Activated CD4-positive, alpha-beta T cell treated with anti-CD3 and anti-CD28 coated beads for 4 hours (primary cell): ENCODE data around the gene ING5.
A peak's percentile ranks its signal among the peaks of the same experiment; 100 is the strongest.

ENCODE experiments used
- DNase-seq, 2 donors: peaks; one replicate each; pipeline ENCODE4 v3.0.0-alpha.2; 2020

ING5 gene

GRCh38 chr2:241762933-241763369, 61.1 kb downstream of the ING5 start:
- peak; percentile 37 to 45 for DNase-seq

DNA sequence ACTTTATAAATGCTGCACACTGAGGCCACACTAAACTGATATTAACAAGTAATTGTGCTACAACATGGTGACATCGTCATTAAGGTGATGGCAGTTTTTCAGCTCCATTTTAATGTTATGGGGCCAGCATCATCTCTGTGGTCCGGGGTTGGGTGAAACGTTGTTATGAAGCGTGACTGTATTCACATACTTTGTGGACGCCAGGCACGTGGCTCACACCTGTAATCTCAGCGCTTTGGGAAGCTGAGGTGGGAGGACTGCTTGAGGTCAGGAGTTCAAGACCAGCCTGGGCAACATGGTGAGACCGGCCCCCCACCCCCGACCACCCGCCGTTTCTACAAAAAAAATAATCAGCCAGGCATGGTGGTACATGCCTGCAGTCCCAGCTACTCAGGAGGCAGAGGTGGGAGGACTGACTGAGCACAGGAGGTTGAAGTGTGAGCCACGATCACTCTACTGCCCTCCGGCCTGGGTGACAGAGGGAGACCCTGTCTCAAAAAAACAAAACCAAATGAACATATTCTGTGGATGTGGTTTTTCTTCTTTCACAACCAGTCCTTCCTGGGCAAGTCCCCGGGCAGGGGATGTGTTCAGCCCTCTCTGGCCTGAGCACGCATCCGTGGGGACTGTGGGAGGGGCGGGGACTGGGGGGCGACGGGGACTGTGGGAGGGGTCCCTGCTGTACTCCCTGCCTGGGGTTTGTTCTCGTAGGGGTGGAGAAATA, 61.9 kb downstream of the ING5 start:
- DNase-seq = no peak

DNA sequence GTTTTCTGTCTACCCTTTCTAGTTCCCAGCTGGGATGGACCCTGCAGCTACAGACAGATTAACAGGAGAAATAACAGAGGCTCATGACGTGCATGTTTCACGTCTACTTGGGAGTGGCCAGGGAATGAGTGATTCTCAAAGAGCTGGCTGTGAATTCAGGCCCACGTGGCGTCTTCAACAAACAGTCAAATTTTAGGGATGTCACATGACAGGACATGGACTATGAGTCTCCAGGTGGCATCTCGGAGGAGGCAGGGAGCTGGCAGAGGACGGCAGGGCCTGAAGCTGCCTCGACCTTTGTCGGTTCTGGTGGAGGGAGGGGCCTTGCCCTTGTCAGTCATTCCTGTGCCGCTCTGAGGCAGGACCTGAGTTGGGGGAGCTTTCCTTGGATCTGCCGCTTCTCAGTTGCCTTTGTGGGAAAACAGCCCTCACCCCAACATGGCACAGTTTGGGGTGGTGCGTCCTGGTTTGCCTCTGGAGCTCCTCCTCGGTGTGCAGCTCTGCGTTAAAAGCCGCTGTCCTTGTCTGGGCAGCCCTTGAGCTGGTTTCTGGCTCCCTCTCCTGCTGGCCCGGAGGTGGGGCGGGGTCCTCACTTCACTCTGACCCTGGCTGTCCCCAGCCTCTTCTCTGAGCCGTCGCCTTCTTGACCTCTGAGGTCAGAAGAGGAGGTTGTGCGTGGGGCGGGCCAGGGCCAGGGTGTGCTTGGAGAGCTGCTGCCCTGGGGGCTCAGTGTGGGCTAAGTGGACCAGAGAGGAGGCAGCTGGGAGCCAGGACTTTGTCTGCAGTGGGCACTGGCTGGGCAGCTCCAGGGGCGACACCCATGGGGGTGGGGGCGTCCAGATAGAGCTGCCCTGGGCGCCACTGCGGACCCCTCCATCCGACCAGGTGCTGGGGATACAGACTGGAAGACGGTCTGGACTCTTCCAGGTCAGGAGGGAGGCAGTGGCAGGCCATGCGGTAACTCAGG, 62.7 kb downstream of the ING5 start:
- no peak for DNase-seq

DNA sequence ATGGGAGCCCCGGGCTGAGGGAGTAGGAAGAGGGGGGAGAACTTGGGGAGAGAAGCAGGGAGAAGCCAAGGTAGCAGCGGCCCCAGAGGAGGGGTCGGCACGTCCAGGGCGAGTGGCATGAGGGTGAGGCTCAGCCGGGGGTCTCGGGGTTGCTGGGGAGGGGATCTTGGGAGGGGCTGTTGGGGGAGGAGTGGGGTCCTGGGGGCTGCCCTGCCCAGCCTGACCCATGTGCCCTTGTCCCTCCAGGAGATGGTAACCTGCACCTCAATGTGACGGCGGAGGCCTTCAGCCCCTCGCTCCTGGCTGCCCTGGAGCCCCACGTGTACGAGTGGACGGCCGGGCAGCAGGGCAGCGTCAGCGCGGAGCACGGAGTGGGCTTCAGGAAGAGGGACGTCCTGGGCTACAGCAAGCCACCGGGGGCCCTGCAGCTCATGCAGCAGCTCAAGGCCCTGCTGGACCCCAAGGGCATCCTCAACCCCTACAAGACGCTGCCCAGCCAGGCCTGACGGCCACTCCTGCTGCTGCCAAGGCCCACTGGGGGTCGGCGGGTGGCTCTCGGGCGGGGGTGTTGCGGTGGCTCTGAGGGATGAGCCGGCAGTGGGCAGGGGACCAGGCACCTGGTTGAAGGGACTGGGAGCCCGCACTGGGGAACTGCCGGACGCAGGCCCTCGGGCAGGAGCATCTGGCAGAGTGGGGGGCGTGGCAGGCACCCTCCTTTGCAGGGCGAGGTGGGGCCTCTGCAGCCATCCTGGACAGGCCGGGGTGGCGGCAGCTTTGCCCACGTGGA, 65.8 kb downstream of the ING5 start:
- DNase-seq = no peak

GRCh38 chr2:241768251-241768711, 66.4 kb downstream of the ING5 start:
- DNase-seq = no peak

DNA sequence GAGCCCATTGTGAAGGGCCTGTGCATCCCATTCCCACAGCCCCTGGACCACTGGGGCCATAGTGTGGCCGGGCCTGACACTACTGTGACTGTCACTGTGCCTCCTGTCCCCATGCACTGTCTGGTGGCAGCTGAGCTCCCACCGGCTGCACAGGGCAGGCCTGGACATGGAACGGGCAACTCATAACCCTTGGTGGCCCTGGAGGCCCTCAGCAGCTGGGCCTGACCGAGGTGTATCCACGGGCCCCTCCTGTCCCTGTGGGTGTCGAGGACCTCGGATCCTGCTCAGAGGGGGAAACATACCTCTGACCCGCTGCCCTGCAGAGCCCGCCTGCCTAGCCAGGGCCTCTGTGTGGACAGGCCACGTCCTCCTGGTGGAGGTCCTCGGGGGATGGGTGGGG, 67.0 kb downstream of the ING5 start:
- no peak for DNase-seq

DNA sequence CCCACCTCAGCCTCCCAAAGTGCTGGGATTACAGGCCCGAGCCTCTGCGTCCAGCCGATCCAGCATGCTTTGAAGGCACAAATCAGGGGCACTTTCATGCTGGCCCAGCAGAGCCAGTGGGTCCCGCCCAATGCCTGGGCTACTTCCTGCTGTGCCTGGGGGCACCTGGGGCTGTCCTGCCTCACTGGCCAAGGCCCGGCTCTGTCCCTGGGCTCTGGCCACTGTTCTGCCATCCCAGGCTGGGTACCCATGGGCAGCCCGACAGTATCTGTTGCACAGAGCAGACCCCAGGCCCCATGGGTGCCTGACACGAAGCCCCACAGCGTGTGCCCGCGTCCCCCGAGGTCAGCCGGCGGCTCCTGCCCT, 68.0 kb downstream of the ING5 start:
- DNase-seq = no peak

DNA sequence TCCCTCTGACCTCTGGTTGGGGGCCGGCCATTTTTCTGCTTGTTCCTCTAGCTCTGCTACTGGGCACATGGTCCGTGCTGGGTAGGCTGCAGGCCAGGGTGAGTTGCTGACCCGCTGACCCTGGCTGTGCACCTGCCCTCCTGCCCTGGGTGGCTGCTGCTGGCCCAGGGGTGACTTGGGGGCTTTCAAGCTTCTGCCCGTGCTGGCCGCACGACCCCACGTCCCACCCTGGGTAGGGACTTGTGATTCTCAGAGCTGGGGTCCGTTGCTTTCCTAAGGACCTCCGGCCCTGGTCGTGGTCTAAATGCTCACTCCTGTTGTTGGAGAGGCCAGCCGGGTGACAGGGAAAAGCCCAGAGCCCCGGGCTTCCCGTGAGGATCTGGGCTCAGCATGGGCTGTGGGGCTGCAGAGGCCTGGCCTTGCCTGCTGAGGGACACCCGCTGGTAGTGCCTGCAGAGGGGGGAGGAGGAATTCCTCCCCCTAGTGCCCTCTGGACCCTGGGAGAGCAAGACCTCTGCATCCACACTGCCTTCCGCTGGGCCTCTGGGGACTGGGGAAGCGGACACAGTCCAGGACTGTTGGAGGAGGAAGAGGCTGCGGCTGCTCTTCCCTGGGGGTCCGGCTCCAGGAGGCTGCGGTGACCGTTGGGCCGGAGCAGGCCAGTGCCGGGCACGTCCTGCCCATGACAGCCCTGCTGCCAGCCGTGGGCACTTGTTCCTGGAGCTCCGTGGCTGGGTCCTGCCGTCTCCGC, 68.5 kb downstream of the ING5 start:
- no peak for DNase-seq

- no peak for DNase-seq
Measured at GRCh38 chr2:241770936-241771285, 69.1 kb downstream of the ING5 start.

- DNase-seq = no peak
Measured at GRCh38 chr2:241771286-241772062, 69.6 kb downstream of the ING5 start.

DNA sequence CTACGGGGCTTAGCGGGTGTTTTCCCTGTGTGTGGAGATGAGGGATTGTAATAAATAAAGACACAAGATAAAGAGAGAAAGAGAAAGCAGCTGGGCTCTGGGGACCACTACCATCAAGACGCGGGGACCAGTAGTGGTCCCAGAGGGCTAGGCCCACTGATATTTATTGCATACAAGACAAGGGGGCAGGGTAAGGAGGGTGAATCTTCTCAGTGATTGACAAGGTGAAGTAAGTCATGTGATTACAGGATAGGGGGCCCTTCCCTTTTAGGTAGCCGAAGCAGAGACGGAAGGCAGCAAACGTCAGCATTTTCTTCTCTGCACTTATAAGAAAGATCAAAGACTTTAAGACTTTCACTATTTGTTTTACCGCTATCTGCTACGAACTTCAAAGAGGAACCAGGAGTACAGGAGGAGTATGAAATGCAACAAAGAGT, 70.2 kb downstream of the ING5 start:
- DNase-seq = no peak

GRCh38 chr2:241773511-241774418, 71.9 kb downstream of the ING5 start:
- no peak for DNase-seq

DNA sequence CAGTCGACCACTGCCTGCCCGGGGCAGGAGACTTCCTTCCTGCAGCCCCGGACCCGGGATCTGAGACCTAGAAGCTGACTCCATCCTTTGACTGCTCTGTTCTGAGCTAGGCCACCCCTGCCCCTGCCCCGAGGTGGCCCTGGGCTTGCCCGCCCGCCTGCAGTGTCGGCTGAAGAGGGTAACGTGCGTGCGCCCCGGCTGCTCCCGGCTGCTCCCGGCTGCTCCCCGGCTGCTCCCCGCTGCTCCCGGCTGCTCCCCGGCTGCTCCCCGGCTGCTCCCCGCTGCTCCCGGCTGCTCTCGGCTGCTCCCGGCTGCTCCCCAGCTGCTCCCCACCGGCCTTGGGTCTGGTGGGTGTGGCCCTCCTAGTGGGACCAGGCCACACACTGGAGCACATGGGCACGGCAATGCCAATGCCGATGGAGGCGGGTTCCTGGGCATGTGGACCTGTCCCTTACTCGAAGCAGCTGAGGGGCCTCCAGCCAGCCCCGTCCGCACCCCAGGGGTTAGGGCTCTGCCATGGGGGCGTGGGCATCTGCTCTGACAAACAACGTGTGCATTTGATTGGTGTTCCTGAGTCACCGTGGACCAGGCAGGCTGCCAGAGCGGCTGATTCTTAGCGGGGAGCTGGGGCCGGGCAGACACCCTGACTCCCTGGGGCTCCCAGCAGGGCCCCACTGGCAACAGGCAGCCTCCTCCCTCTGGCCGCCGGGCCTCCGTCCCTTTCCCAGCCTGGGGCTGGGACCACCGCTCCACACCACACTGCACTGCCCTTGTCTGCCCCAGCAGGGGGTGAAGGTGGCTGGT, 72.8 kb downstream of the ING5 start:
- no peak for DNase-seq

GRCh38 chr2:241775223-241776177, 73.7 kb downstream of the ING5 start:
- DNase-seq = no peak

GRCh38 chr2:241776336-241777169, 74.7 kb downstream of the ING5 start, which contains the start of gene GAL3ST2:
TSS of gene GAL3ST2 (plus strand) at chr2:241776822. CDS start at chr2:241776956, 134 bp downstream.
- no peak for DNase-seq

- DNase-seq = no peak
Measured at GRCh38 chr2:241777170-241777685, 75.4 kb downstream of the ING5 start.
